Mesendoderm (in vitro differentiated cells): Measurements from ENCODE around the gene DOCK8.
"Not testable (repeated sequence)": the region's sequence is repeated elsewhere in the genome, so short reads cannot be mapped to it uniquely, and the experiment has no call there.

Experiments
- DNase-seq: peaks from one replicate; pipeline ENCODE4 v3.0.0; 2013
- H2AK5ac ChIP-seq: 2 replicates; pipeline ENCODE4 v1.6.1; 2013; ENCODE audit warnings: low read length, inconsistent platforms
- H2BK120ac ChIP-seq: 2 replicates; pipeline ENCODE4 v1.6.1; 2013; ENCODE audit warnings: low read depth, mild to moderate bottlenecking, low read length, moderate library complexity, mixed read lengths
- H2BK15ac ChIP-seq: replicated peaks from 2 replicates; pipeline ENCODE4 v1.6.1; 2013; ENCODE audit warnings: low read depth, mild to moderate bottlenecking, moderate library complexity
- H2BK5ac ChIP-seq: 2 replicates; pipeline ENCODE4 v1.6.1; 2013; ENCODE audit warnings: low read length, inconsistent platforms
- H3K18ac ChIP-seq: 2 replicates; pipeline ENCODE4 v1.6.1; 2013; ENCODE audit warnings: mild to moderate bottlenecking, low read length, mixed read lengths
- H3K23ac ChIP-seq: one replicate; pipeline ENCODE4 v1.6.1; 2013; ENCODE audit warnings: low read length
- H3K27ac ChIP-seq: 2 replicates; pipeline ENCODE4 v1.5.1; 2013; ENCODE audit warnings: low read depth, mild to moderate bottlenecking, inconsistent platforms, low read length, moderate library complexity
- H3K27me3 ChIP-seq: 2 replicates; pipeline ENCODE4 v1.6.1; 2013; ENCODE audit warnings: low read length, control low read depth, mild to moderate bottlenecking, inconsistent platforms; ENCODE audit not compliant: insufficient read depth, poor library complexity
- H3K36me3 ChIP-seq: 2 replicates; pipeline ENCODE4 v1.6.1; 2013; ENCODE audit warnings: low read length, inconsistent platforms; ENCODE audit not compliant: control insufficient read depth, insufficient read depth
- H3K4ac ChIP-seq: one replicate; pipeline ENCODE4 v1.6.1; 2013; ENCODE audit warnings: low read depth, mild to moderate bottlenecking, low read length, moderate library complexity
- H3K4me1 ChIP-seq: 2 replicates; pipeline ENCODE4 v1.6.1; 2013; ENCODE audit warnings: low read depth, low read length, inconsistent platforms; ENCODE audit not compliant: control insufficient read depth
- H3K4me2 ChIP-seq: 2 replicates; pipeline ENCODE4 v1.6.1; 2013; ENCODE audit warnings: low read length
- H3K4me3 ChIP-seq: 2 replicates; pipeline ENCODE4 v1.5.1; 2013; ENCODE audit warnings: mild to moderate bottlenecking, low read length
- H3K56ac ChIP-seq: one replicate; pipeline ENCODE4 v1.6.1; 2013; ENCODE audit warnings: low read length
- H3K79me1 ChIP-seq: 2 replicates; pipeline ENCODE4 v1.6.1; 2013; ENCODE audit warnings: low read length, inconsistent platforms
- H3K79me2 ChIP-seq: 2 replicates; pipeline ENCODE4 v1.6.1; 2013; ENCODE audit warnings: mild to moderate bottlenecking, low read length; ENCODE audit not compliant: control insufficient read depth, insufficient read depth
- H3K9ac ChIP-seq: 2 replicates; pipeline ENCODE4 v1.6.1; 2013; ENCODE audit warnings: low read length, inconsistent platforms
- H4K5ac ChIP-seq: one replicate; pipeline ENCODE4 v1.6.1; 2013; ENCODE audit warnings: low read length
- H4K8ac ChIP-seq: one replicate; pipeline ENCODE4 v1.6.1; 2013; ENCODE audit warnings: low read depth, mild to moderate bottlenecking, control low read depth, low read length, moderate library complexity
- WGBS: extraction: QIAGEN DNeasy Blood & Tissue Kit; methylation state at CpG from one replicate; pipeline ENCODE4 v1.1.7; 2013; ENCODE audit warnings: low lambda C conversion rate, missing lambda C conversion rate; ENCODE audit not compliant: insufficient coverage; ENCODE audit errors: extremely low coverage; 5-methylcytosine and 5-hydroxymethylcytosine counted together

The DOCK8 gene

GRCh38 chr9:228929-229695 is 14.4 kb downstream of the DOCK8 start:
- H2BK5ac ChIP-seq, result no peak overlapping the region
- no peak overlapping the region for H3K9ac ChIP-seq
- WGBS, result no CpG with 5 or more reads among the region's 5 CpGs
- no peaks in the 10 kb centered on the region for H3K79me1 ChIP-seq
- no peak overlapping the region for H4K5ac ChIP-seq
- H3K79me2 ChIP-seq, result no peaks in the 10 kb centered on the region
- H3K27me3 ChIP-seq, result no peaks in the 10 kb centered on the region
- H3K4me3 ChIP-seq, result no peak overlapping the region
- H4K8ac ChIP-seq, result no peak overlapping the region
- no peak overlapping the region for H2BK120ac ChIP-seq
- no peak overlapping the region for H3K27ac ChIP-seq
- no peak overlapping the region for H3K4ac ChIP-seq
- no peak overlapping the region for H3K18ac ChIP-seq
- H3K4me2 ChIP-seq, result no peak overlapping the region
- no peak for DNase-seq
- H3K36me3 ChIP-seq, result no peaks in the 10 kb centered on the region
- no peak overlapping the region for H3K23ac ChIP-seq
- H2AK5ac ChIP-seq, result no peak overlapping the region
- H3K4me1 ChIP-seq, result peaks cover 4% of the 10 kb centered on the region
- H3K56ac ChIP-seq, result no peak overlapping the region
- no peak overlapping the region for H2BK15ac ChIP-seq

- DNase-seq, H3K4ac ChIP-seq, H2BK15ac ChIP-seq, H3K27me3 ChIP-seq, H3K79me1 ChIP-seq, H3K27ac ChIP-seq, H3K23ac ChIP-seq, H2BK120ac ChIP-seq, H3K9ac ChIP-seq, H3K18ac ChIP-seq, H3K4me1 ChIP-seq, H4K8ac ChIP-seq, H3K79me2 ChIP-seq, H3K4me3 ChIP-seq, H3K36me3 ChIP-seq, H2AK5ac ChIP-seq, H2BK5ac ChIP-seq, H3K56ac ChIP-seq, H3K4me2 ChIP-seq, H4K5ac ChIP-seq: not testable (repeated sequence)
- WGBS, result no CpG with 5 or more reads among the region's 1 CpG
Measured at GRCh38 chr9:231625-232024, 17.0 kb downstream of the DOCK8 start.

- not testable (repeated sequence) for H2AK5ac ChIP-seq, H3K23ac ChIP-seq, H4K5ac ChIP-seq, H2BK5ac ChIP-seq, H4K8ac ChIP-seq, H3K9ac ChIP-seq, H3K56ac ChIP-seq, H3K79me1 ChIP-seq, H3K18ac ChIP-seq, H3K36me3 ChIP-seq, H3K4me3 ChIP-seq, H3K4me1 ChIP-seq, H3K4ac ChIP-seq, H3K27ac ChIP-seq, H3K79me2 ChIP-seq, H3K4me2 ChIP-seq, H3K27me3 ChIP-seq, H2BK120ac ChIP-seq, H2BK15ac ChIP-seq, DNase-seq
- WGBS, result no CpG with 5 or more reads among the region's 1 CpG
Measured at GRCh38 chr9:233708-234107, 19.0 kb downstream of the DOCK8 start.

GRCh38 chr9:237141-237857 is 22.6 kb downstream of the DOCK8 start:
- Histone ChIP-seq H2BK120ac (no peak overlapping the region), H4K5ac (no peak overlapping the region), H3K27ac (no peak overlapping the region), H3K18ac (no peak overlapping the region), H2BK5ac (no peak overlapping the region), H4K8ac (no peak overlapping the region), H2AK5ac (no peak overlapping the region), H3K9ac (no peak overlapping the region), H3K4me3 (no peak overlapping the region), H3K4me2 (no peak overlapping the region), H3K4me1 (no peaks in the 10 kb centered on the region), H3K4ac (no peak overlapping the region), H3K56ac (no peak overlapping the region), H3K79me1 (no peaks in the 10 kb centered on the region), H3K79me2 (no peaks in the 10 kb centered on the region), H2BK15ac (no peak overlapping the region), H3K27me3 (no peaks in the 10 kb centered on the region), H3K36me3 (no peaks in the 10 kb centered on the region), H3K23ac (no peak overlapping the region)
- no CpG with 5 or more reads among the region's 3 CpGs for WGBS
- DNase-seq, result no peak

GRCh38 chr9:237858-238345 is 23.2 kb downstream of the DOCK8 start:
- Histone ChIP-seq H3K79me1 (no peaks in the 10 kb centered on the region), H3K36me3 (no peaks in the 10 kb centered on the region), H2BK15ac (no peak overlapping the region), H2AK5ac (no peak overlapping the region), H2BK5ac (no peak overlapping the region), H3K4ac (no peak overlapping the region), H3K18ac (no peak overlapping the region), H3K23ac (no peak overlapping the region), H3K9ac (no peak overlapping the region), H3K27ac (no peak overlapping the region), H3K4me2 (no peak overlapping the region), H2BK120ac (no peak overlapping the region), H3K56ac (no peak overlapping the region), H3K27me3 (no peaks in the 10 kb centered on the region), H3K4me3 (no peak overlapping the region), H4K8ac (no peak overlapping the region), H3K79me2 (no peaks in the 10 kb centered on the region), H4K5ac (no peak overlapping the region), H3K4me1 (no peaks in the 10 kb centered on the region)
- no peak for DNase-seq
- no CpG with 5 or more reads among the region's 4 CpGs for WGBS
